NCI-H1436 treated with DMSO at 0.1 percent for 48 hours (cell line): ENCODE results near the gene TPD52L1.

Experiments used
- DNase-seq: peaks from one replicate; lab custom pipeline; 2025; lab: John Stamatoyannopoulos, UW

The TPD52L1 gene

DNA sequence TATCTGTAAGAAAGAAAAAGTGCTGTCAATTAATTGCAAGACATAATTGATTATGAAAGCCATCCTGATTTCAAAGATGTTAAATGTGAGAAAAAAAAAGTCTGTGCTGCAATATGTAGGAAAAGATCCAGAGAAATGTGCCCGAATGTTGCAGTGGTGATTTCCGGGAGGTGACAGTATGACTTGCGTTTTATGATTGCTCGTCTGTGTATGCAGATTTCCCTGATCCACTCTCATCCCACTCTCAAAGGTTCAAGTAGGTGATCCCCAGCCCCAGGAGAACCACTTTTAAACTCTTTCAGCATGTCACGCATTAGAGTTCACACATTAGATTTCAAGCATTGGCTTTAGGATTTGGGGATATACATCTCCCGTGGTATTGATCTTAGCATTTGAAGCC is 57.8 kb downstream of the TPD52L1 start:
- no peak for DNase-seq

- no peak for DNase-seq
Measured at GRCh38 chr6:125212377-125212776, 58.8 kb downstream of the TPD52L1 start.

DNA sequence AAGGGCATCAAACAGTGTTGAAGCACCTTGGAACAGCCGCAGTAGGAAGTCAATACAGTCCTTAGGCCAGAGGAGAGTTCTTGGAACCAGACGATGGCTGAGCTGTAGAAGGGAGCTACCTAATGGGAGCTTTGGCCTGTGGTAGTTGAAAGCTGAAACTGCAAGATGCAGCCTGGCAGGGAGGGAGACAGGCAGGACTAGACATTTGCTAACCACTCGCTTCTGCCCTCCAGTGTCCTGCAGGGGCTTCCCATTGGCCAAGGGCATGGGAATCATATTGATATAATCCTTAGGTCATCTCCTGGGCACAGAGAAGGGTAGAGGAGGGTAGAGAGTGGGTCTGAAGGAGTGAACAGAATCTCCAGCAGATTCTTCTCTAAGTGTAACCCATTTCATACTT is 60.4 kb downstream of the TPD52L1 start:
- DNase-seq: no peak

DNA sequence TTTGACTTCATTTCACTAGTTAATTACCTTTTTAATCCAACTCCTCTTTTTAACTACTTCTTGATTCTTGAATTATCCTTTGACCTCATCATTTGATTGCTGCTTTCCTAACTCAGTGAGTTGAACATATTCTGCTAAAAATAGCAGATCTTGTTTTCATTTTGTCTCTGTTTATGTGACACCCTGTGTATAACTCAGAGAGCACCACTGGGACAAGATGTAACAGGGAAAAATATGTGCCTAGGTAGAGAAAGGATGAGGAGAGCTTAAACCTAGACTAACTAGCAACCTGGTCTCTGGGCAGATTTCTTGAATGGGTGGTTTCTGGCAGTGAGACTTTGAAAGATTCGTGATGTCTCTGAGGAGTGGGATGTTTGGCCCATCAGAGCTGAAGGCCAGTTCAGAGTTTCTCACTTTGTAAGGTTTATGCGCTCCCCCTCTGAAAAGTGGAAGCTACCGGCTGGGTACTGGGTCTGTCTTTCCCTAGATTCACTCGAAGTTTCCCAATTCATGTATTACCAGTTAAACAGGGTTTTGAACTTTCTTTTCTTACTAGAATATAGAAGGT is 61.8 kb downstream of the TPD52L1 start:
- DNase-seq: no peak

DNA sequence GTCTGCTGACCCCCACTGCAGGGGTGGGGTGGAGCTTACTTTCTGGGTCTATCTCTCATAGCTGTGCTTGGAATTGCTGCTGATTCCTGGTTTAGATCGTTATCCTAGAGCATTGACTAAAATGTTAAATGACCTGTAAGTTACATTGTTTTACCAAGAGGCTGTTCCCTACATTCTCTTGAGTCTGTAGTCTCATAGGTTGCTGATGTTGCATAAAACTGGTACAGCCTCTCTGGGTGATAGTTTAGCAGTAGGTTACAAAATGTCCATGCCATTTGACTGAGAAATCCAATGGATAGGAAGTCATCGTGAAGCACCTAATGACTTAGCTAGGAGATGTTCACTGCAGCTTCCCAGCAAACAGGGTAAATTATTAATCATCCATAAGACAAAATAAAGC is 62.4 kb downstream of the TPD52L1 start:
- no peak for DNase-seq

GRCh38 chr6:125217369-125217768 is 63.8 kb downstream of the TPD52L1 start:
- no peak for DNase-seq

- DNase-seq: no peak
Measured at GRCh38 chr6:125217992-125218391, 64.4 kb downstream of the TPD52L1 start.

GRCh38 chr6:125219361-125219895 is 65.9 kb downstream of the TPD52L1 start:
- no peak for DNase-seq

DNA sequence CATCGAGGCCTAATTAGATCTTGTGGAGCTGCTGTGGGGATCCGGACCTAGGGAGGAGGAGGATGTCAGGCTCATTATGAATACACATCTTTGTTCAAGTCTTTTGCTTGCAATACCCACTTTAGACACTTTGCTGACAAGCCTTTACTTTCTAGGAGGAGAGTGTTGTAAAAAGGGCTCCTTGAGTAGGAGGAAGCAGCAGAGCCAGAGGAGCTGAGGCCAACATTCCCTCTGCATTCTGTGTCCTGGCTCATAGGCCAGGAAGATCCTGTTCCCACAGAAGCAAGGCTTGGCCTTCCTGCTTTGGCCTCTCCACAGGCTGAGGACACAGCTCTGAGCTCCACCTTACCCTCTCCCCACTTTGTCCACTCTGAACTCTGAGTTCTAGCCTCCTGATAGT is 67.1 kb downstream of the TPD52L1 start:
- DNase-seq: no peak

DNA sequence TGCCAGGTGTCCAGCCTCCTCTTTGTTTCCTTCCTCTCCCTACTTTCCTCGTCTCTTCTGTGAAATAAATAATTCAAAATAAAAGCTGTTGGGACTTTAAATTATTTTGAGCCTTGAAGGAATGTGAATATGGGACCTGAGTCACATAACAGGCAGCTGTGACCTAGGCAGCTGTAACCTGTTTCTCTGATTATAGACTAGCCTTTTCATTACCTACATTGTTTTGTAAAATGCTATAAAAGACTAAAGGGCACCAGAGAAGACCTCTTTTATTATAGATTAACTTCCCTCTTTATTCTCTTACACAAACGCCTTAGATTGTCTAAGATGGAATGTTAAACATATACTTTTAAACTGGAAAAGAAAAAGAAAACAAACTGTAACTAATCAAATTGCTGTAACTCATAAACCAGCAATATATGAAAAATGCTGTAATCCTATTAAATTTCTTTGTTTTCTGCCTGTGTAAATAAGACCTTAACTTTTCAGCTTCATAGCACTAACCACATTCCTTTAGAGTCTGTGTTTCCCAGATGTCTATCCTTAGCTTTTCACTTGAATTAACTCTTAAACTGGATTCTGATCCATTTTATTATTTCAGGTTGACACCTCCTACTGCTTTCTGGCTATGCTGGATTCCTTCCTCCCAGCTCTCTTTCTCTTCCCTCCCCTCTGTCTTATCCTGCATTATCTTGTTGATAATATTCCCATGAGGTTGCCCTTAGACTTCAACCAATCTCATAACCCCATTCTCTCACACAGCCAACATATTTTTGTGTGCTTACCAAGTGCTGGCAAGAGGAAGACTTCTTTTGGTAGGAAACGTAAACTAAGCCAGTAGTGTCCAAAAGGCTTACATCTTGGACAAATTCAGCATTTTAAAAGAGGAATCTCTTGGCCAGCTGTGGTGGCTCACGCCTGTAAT is 69.2 kb downstream of the TPD52L1 start:
- no peak for DNase-seq

- no peak for DNase-seq
Measured at GRCh38 chr6:125224231-125224861, 70.8 kb downstream of the TPD52L1 start.

GRCh38 chr6:125227244-125227643 is 73.7 kb downstream of the TPD52L1 start:
- DNase-seq: no peak

DNA sequence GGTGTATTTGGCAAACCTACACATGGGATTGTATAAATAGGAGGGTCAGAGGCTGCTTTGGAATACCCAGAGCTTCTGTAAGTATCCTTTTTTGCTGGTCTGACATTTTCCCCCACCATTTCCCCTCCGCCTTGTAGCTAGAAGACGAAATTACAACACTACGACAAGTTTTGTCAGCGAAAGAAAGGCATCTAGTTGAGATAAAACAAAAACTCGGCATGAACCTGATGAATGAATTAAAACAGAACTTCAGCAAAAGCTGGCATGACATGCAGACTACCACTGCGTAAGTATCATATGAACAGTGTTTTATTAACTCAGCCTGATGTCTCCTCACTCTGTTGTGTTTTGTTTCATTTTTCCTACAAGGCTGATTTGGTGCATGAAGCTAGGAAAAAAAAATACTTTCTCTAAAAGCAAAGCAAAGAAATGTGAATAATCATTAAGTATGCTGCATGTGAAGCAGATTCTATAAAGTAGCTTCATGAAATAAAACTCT is 75.5 kb downstream of the TPD52L1 start:
- DNase-seq: no peak

DNA sequence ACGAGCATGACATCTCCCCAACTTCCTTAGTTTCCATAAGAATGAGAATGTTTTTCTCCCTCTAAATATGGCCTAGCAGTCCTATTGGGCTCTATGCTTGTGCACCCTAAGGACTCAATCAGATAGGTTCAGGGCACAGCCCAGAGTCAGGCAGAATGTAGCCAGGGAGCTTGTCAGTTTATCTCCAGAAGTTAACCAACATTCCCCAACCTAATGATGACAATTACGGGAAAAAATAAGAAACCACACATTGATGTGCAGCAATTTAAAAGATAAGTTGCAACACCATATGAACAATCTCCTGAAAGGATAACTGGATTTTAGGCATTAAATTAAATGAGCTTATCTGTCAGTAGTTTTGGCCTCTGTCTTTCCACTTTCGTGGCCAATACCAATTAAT is 77.1 kb downstream of the TPD52L1 start:
- no peak for DNase-seq

GRCh38 chr6:125231133-125231532 is 77.6 kb downstream of the TPD52L1 start:
- DNase-seq: no peak

GRCh38 chr6:125231574-125232343 is 78.2 kb downstream of the TPD52L1 start:
- no peak for DNase-seq

DNA sequence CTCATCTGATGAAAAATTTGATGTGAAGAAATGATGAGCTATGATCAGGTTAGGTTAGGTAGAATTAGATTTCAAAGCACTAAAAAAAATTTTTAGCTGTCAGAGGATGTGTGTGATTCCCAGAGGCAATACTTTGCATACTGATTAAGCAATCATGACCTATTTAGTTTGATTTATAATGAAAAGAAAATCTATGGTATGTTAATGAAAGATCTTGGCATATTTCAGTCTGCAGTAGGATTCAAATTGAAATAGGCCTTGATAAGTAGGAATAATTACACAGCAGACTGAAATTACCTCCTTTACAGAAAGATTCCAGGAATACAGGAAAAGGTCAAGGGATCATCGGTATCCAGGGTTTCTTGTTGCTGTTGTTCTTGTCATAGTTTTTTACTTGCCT is 78.9 kb downstream of the TPD52L1 start:
- DNase-seq: no peak

DNA sequence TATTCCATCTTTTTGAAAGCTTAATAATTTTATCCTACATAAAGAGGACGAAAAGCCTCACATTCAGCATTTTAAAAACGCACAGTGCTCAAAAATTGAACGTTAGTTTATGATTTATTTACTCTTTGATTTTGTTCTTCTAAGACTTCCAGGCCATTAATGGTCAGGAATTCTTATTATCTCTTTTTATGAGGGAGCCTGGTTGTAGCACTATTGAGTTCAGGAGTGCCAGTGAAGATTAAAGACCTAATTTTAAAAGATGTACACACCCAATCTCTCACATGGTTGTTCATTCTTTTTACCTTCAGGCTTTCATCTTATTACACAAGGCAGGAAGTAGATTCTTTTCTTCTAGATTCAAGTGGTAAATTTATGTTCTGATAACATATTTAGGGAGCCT is 79.6 kb downstream of the TPD52L1 start:
- no peak for DNase-seq

DNA sequence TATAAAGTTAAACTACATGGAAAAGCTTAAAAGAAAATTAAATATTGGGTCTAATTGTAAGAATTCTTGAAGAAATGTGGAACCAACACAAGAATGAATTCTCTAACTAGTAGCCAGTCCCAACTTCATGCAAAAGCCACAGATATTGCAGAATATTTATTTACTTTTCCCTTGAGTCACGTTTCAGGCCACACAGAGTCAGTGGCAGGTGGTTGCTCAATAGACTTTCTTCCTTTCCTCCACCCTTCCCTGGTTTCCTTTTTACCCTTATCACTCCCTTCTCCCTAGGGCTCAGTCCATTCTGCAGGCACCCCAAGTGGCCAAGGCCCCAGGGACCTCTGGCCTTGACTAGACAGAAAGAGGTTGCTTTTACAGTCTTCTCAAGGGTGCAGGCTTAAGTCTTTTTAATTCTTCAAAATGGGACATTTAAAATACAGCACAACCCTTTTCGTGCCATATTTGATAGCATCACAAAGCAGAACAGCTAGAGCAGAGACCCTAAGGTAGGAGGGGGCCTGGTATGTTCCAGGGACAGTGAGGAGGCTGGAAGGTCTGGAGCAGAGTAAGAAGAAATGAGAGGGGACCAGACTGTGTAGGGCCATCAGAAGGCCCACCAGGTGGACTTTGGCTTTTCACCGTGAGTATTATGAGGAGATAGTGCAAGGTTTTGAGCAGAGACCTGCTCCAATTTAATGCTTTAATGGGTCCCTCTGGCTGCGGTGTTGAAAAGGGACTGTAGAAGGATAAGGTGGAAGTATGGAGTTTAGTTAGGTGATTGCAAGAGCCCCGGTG is 83.2 kb downstream of the TPD52L1 start:
- no peak for DNase-seq

DNA sequence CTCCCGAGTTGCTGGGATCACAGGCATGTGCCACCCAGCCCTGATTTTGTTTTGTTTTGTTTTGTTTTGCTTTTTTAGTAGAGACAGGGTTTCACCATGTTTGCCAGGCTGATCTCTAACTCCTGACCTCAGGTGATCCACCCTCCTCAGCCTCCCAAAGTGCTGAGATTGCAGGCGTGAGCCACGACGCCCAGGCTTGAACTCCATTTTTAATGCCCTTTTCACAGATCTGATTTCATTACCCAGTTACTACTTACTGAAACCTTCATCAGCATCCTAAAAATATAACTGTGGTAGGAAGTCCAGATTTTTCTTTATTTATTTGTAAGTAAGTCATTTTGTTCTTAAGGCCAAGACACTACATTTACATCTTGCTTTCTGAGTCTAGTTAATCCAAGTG is 84.2 kb downstream of the TPD52L1 start:
- no peak for DNase-seq

GRCh38 chr6:125245109-125245508 is 91.5 kb downstream of the TPD52L1 start:
- DNase-seq: no peak
